NOMO-1 treated with dmso at 0.1 percent for 144 hours (cell line): ENCODE measurements around the gene SFXN5.

Experiments used
- DNase-seq: peaks from one replicate; lab custom pipeline; 2025; ENCODE audit not compliant: unreplicated experiment; lab: John Stamatoyannopoulos, UW

The SFXN5 gene

GRCh38 chr2:73053316-73054114 is 18.0 kb downstream of the SFXN5 start:
- no peak for DNase-seq

GRCh38 chr2:73050121-73050545 is 21.4 kb downstream of the SFXN5 start:
- DNase-seq = no peak

GRCh38 chr2:73043929-73044832 is 27.3 kb downstream of the SFXN5 start:
- no peak for DNase-seq

- no peak for DNase-seq
Observed at GRCh38 chr2:73043276-73043675, 28.2 kb downstream of the SFXN5 start.

GRCh38 chr2:73037947-73038585 is 33.4 kb downstream of the SFXN5 start:
- no peak for DNase-seq

GRCh38 chr2:73036766-73037165 is 34.7 kb downstream of the SFXN5 start:
- DNase-seq = no peak

- DNase-seq = no peak
Observed at GRCh38 chr2:73035899-73036711, 35.4 kb downstream of the SFXN5 start.

GRCh38 chr2:73034661-73035375 is 36.7 kb downstream of the SFXN5 start:
- peak; percentile 80 for DNase-seq

GRCh38 chr2:73033766-73034381 is 37.6 kb downstream of the SFXN5 start:
- DNase-seq = peak; percentile 46

GRCh38 chr2:73033142-73033765 is 38.3 kb downstream of the SFXN5 start:
- DNase-seq = no peak

- DNase-seq = no peak
Observed at GRCh38 chr2:73032702-73033097, 38.8 kb downstream of the SFXN5 start.

- DNase-seq = no peak
Observed at GRCh38 chr2:73031725-73032701, 39.5 kb downstream of the SFXN5 start.

- DNase-seq = no peak
Observed at GRCh38 chr2:73031095-73031678, 40.3 kb downstream of the SFXN5 start.

GRCh38 chr2:73028841-73029240 is 42.7 kb downstream of the SFXN5 start:
- no peak for DNase-seq

- DNase-seq = no peak
Observed at GRCh38 chr2:73027340-73027739, 44.2 kb downstream of the SFXN5 start.

- DNase-seq = no peak
Observed at GRCh38 chr2:73023497-73023896, 48.0 kb downstream of the SFXN5 start.

- no peak for DNase-seq
Observed at GRCh38 chr2:73022024-73022568, 49.4 kb downstream of the SFXN5 start.
